NK-92 treated with Interleukin-12 subunit alpha and Interleukin-12 subunit beta, amount 100 ng/mL, for 24 hours (cell line): ENCODE results near the gene PDE8B.

Experiments used
- DNase-seq: peaks from one replicate; lab custom pipeline; 2025; lab: John Stamatoyannopoulos, UW

Gene PDE8B

DNA sequence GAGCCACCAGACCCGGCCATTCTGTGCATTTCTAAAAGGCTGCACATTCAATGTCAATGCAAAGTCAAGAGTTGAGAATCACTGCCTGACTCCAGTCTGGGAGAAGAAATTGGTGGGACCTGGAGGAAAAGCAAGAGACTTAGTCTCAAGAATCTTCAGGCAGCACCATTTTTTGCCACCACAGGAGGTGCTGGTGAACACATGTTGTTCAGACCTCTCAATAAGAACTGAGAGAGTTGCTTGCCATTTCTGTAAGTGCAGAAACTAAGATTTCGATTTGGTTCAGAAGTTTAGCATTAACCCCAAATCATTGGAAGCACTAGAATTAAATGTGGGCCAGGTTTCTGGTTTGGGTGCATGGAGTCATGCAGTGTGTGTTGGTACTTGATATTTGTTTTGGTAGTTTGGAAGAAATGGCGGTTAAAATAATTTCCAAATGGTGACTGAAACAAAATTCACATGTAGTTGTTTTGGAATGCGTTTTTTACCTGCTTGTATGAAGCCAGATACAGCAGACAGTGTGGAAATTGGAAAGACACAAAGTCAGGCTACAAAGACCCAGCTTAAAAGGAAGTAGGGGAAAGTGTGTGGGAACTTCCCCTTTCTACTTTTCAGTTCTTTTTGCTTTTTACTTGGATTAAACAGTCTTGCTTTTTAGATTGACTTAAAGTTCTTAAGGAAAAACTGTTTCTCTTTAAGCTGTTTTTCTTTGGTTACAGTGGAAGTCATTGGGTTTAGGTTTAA lies 20.4 kb downstream of the PDE8B start:
- DNase-seq = no peak

GRCh38 chr5:77231471-77232138 lies 21.1 kb downstream of the PDE8B start:
- no peak for DNase-seq

GRCh38 chr5:77232574-77233358 lies 22.3 kb downstream of the PDE8B start:
- no peak for DNase-seq

DNA sequence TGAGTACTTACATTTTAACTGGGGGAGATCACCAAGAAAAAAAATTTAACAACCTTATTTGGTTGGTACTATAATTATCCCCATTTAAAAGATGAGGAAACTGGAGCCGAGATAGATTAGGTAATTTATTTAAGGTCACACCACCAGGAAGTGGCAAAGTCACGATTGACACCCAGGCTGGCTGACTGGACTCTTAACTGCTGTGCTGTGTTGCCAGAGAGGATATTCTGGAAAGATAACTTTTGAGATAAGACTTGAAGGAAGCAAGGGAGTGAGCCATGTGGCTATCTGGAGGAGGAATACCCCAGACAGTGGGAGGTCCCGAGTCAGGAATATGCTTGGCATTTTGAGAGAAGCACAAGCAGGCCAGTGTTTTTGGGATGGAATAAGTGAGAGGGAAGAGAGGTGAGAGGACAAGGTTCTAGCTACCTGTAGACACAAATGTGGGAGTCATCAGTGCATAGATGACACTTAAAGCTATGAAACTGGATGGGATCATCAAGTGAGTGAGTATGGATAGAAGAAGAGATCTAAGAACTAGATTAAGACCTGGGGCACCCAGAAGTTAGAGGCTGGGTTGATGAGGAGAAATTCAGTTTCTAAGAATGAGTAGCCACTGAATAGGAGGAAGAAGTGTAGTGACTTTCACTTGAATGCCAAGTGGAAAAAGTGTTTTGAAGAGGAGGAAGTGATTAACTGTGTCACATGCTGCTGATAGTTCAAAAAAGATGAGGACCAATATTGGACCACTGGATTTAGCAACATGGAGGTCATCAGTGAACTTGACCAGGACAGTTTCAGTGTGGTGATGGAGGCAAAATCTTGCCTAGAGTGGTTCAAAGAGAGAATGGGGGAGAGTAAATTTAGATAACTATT lies 25.6 kb downstream of the PDE8B start:
- DNase-seq = no peak

DNA sequence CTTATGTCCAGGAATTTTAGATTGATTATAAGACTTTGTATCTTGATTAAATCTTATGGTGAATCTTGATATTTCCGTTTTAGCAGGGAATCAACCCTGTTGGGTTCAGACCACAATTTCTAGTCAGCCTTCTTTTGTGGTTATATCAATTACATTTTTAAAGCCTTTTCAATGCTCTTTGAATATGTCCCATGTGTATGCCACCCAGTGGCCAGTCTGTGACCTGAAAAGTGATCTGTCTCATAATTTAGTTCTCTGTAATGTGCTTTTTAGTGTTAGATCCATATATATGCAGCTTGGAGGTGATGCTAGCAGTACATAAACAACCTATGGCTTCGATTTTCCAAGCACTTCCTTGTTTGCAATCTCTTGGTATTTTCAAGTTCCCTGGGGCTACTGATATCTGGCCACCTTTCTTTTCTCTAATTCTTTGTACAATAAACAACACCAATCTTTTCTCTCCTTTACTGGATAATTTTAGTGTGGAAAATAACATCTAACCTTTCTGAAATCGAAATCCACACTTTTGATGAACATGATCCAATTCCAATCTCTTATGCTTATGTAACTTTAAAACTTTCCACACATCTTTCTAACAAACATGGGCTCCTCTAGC lies 28.8 kb downstream of the PDE8B start:
- no peak for DNase-seq

- no peak for DNase-seq
Observed at GRCh38 chr5:77241444-77241843, 31.0 kb downstream of the PDE8B start.

DNA sequence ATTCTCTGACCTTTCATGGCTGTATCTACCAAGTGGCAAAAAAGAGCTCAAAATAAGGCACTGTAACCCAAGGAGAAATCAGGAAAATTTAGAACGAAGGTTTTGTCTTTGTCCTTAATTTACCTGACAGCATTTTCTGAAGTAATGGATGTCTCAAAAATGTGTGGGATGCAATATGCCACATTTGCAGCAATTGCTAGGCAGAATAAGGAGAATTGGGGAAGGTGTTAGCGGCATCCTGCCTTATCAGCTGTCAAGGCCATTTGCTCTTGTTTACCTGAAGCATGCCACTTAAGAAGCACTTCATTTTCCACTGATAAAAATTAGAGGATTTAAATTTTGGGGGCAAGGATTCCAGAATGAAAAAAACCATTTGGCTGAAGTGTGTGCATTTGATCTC lies 39.0 kb downstream of the PDE8B start:
- no peak for DNase-seq

DNA sequence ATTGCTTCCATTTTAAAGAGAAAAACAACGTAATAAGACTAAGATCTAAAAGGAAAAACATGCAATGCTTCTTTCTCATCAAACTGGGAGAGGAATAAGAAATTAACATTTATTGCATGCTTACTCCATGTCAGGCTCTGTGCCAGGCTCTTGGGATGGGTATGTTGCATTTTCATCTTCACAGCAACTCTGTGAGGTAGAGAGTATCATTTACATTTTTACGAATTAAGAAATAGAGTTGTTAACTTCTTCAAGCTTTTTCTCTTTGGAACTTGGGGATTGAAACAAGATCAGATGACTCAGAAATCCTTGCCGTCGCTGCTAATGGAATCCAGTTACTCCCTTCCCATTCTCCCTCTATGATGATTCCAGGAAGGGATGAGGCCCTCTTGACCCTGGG lies 39.5 kb downstream of the PDE8B start:
- DNase-seq = no peak

DNA sequence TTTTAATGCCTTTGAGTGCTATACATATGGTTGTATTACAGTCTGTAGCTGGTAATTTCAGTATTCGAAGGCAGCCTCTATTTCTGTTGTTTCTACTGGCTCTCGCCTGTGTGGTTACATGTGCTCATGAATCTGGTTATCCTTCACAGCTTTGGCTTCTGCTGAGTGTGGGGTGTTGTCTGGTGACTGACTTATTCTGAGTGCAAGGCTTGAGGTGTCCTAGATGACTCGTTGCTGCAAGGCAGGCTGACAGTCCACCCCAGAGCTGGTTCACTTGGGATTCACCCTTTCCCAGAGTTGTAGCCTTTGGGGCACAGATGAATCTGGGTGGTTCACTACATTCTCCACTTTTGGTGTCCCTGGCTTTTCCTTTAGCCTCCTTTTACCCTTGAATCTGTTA lies 41.4 kb downstream of the PDE8B start:
- DNase-seq = no peak

DNA sequence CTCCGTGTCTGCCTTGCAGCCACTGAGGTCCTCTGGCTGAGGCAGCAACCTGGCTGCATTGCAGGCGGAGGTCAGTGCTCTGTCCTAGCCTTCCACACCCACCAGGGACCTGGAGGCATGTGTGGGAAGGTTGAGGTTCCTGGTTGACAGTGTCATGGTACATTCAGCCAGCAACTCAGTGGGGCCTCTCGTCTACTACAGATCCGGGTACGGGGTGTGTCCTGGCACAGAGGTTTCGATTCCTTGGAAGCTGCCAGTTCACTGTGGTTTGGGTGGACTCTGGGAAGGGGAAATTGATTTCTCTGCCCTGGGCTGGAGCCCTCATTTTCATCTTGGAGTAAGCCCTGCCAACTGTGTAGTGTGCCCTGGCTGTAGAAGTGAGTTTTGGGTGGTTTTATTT lies 45.1 kb downstream of the PDE8B start:
- no peak for DNase-seq

DNA sequence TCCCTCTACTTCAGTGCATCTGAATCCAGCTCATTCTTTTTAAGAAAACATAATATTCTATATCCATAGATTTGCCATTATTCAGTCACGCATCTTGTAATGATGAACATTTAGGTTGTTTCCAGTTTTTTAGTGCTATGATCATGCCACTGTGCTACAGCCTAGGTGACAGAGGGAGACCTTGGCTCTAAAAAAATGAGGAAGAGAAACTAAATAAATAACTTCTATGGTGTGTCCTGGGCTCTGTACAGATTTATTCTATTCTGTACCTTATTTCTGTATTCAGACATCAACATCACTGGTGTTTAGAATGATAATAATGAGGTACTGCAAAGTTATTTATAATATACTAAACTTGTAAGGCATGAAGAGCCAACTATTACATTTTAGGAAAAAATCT lies 45.9 kb downstream of the PDE8B start:
- DNase-seq = no peak

GRCh38 chr5:77258652-77259051 lies 48.2 kb downstream of the PDE8B start:
- DNase-seq = no peak

DNA sequence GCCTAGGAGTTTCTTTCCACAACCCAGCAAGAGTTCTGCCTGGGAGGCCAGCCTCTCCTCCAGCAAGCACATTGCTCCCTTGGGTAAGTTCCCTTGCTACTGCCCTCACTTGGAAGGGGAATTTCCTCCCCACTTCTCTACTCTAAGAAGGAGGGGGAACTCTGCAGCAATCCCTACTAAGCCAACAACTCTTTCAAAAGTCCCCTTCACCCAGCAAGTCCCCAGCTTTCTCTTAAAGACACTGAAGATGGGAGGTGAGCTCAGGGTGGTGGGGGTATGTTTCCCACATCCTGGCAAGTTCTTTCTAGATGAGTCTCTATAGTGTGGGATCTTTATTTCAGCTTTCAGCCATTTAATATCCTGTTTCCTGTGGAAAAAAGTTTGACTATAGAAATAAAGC lies 49.0 kb downstream of the PDE8B start:
- DNase-seq = no peak

- no peak for DNase-seq
Observed at GRCh38 chr5:77262697-77263096, 52.2 kb downstream of the PDE8B start.

GRCh38 chr5:77266291-77266690 lies 55.8 kb downstream of the PDE8B start:
- no peak for DNase-seq

DNA sequence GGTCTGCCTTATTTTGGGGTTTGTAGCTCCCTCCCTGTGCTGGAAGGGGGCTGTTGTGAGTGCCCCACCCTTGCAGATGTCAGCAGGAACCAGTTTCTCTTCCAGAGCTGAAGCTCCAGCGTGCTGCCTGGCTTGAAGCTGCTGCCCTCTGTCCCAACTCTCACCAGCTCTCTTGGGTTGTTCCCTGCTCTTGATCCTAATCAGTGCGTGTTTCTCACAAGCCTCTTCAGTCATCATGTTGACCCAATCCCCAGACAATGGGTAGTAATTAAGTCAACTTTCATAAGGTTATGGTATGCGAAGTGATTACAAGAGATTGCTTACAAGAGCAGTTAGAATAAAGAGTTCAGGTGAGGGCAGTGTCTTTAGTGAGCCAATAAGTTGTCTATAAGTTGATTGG lies 57.0 kb downstream of the PDE8B start:
- DNase-seq = no peak

- DNase-seq = no peak
Observed at GRCh38 chr5:77272206-77272605, 61.7 kb downstream of the PDE8B start.

GRCh38 chr5:77277759-77278158 lies 67.3 kb downstream of the PDE8B start:
- no peak for DNase-seq

DNA sequence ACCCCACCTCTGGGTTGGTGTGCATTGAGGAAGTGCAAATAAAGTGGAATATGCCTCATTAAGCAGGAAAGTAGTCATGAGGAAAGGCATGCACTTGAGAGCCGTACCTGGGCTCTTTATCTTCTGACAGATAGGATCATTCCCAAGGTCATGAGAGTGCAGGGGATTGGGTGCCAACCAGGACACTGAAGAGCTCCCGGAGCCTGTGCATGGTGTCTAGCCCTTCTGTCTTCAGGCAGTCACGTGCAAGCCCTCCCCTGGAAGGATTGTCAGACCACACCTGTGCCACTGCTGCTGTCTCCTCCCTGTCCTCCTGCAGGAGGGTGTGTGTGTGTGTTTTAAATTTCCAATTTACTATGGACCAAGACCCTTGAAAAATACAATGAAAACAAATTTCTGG lies 69.6 kb downstream of the PDE8B start:
- no peak for DNase-seq

- no peak for DNase-seq
Observed at GRCh38 chr5:77281969-77282336, 71.5 kb downstream of the PDE8B start.

GRCh38 chr5:77282337-77283027 lies 72.0 kb downstream of the PDE8B start:
- no peak for DNase-seq
